Keratinocyte (primary cell): ENCODE results near the gene ERCC3. TPM values are rescaled to one million over a fixed set of nuclear protein-coding genes. Genes with fewer than 3 reads are reported as not detected.
A peak's percentile ranks its signal among the peaks of the same experiment; 100 is the strongest.

ENCODE experiments used
- DNase-seq: peaks from one replicate; pipeline ENCODE4 v3.0.0-alpha.2; 2011; ENCODE audit warnings: low read depth, missing footprints, low spot score
- FAIRE-seq: peaks from 2 replicates; lab custom pipeline; 2011; peaks lifted over from hg19 to GRCh38; lab: Jason Lieb, UNC
- H2AFZ ChIP-seq: 2 replicates; pipeline ENCODE4 v1.6.0; 2012; ENCODE audit warnings: low read length, control low read depth, inconsistent platforms; ENCODE audit not compliant: control insufficient read depth
- H3K27ac ChIP-seq: 2 replicates; pipeline ENCODE4 v1.5.1; 2011; ENCODE audit warnings: low read length; ENCODE audit not compliant: control insufficient read depth, insufficient read depth
- H3K27me3 ChIP-seq: 3 replicates; pipeline ENCODE4 v1.6.0; 2011; ENCODE audit warnings: low read length; ENCODE audit not compliant: control insufficient read depth, insufficient read depth; ENCODE audit errors: extremely low read depth
- H3K36me3 ChIP-seq, 2 experiments: 2 replicates in 1 of 2; 3 replicates in 1 of 2; pipeline ENCODE4 v1.5.1; 2011; ENCODE audit warnings: low read length in 2 of 2, mild to moderate bottlenecking in 1 of 2; ENCODE audit not compliant: control insufficient read depth in 2 of 2, insufficient read depth in 2 of 2; ENCODE audit errors: extremely low read depth in 1 of 2
- H3K4me1 ChIP-seq: 3 replicates; pipeline ENCODE4 v1.5.1; 2011; ENCODE audit warnings: low read length; ENCODE audit not compliant: control insufficient read depth, insufficient read depth; ENCODE audit errors: extremely low read depth
- H3K4me2 ChIP-seq: 3 replicates; pipeline ENCODE4 v1.6.0; 2011; ENCODE audit warnings: low read depth, low read length; ENCODE audit not compliant: control insufficient read depth, insufficient read depth; ENCODE audit errors: extremely low read depth
- H3K4me3 ChIP-seq, 3 experiments: fragments of 200-600 bp in 1 of 3; sonication (generic) in 1 of 3; 2 replicates in 2 of 3; 3 replicates in 1 of 3; pipeline ENCODE4 v1.5.1; 2011 to 2016; ENCODE audit warnings: low read length in 3 of 3, mild to moderate bottlenecking in 3 of 3, control low read depth in 2 of 3, inconsistent platforms in 1 of 3, low read depth in 1 of 3, mixed read lengths in 1 of 3, mixed run types in 1 of 3, moderate library complexity in 1 of 3; ENCODE audit not compliant: control insufficient read depth in 2 of 3, insufficient read depth in 2 of 3; ENCODE audit errors: extremely low read depth in 1 of 3
- H3K79me2 ChIP-seq: 2 replicates; pipeline ENCODE4 v1.6.0; 2012; ENCODE audit warnings: low read length; ENCODE audit not compliant: control insufficient read depth, insufficient read depth
- H3K9ac ChIP-seq: 3 replicates; pipeline ENCODE4 v1.6.0; 2011; ENCODE audit warnings: low read length; ENCODE audit not compliant: control insufficient read depth, insufficient read depth; ENCODE audit errors: extremely low read depth
- H3K9me1 ChIP-seq: 3 replicates; pipeline ENCODE4 v1.6.0; 2011; ENCODE audit warnings: low read length; ENCODE audit not compliant: control insufficient read depth, insufficient read depth; ENCODE audit errors: extremely low read depth
- H3K9me3 ChIP-seq: 2 replicates; pipeline ENCODE4 v1.5.1; 2012; ENCODE audit warnings: low read depth, low read length; ENCODE audit not compliant: control insufficient read depth
- H4K20me1 ChIP-seq: 3 replicates; pipeline ENCODE4 v1.6.0; 2011; ENCODE audit warnings: low read length; ENCODE audit not compliant: control insufficient read depth, insufficient read depth; ENCODE audit errors: extremely low read depth
- EZH2 ChIP-seq: IDR thresholded peaks from one replicate; pipeline ENCODE4 v1.6.1; 2012; ENCODE audit warnings: inconsistent platforms, mild to moderate bottlenecking, low read length, moderate library complexity
- dilution Hi-C: fragments of 300-500 bp; cut with MboI; formaldehyde crosslinking; loops from one replicate; pipeline ENCODE4 v1.7.0; 2020; ENCODE audit warnings: low sequenced_read_pairs; ENCODE audit not compliant: extremely low pct_ligation_motif_present
- polyA plus RNA-seq, 5 experiments: library from polyadenylated mRNA; depleted of rRNA in 3 of 5; stranded (reverse) in 3 of 5; stranded (forward) in 1 of 5; unstranded in 1 of 5; fragments of >200 nt; gene quantifications; 1 replicate in 1 of 5; 2 replicates in 3 of 5; 3 replicates in 1 of 5; pipeline versions ENCODE4 v1.2.1 to v1.2.3, GENCODE V29; 2011 to 2012; ENCODE audit warnings: missing spikeins in 2 of 5, low read depth in 1 of 5, low replicate concordance in 1 of 5
- TF ChIP-seq, protein P1 (sequence below), 3 experiments: IDR thresholded peaks in 1 of 3; conservative IDR thresholded peaks in 1 of 3; optimal IDR thresholded peaks in 1 of 3; 2 replicates in 2 of 3; 3 replicates in 1 of 3; pipeline versions ENCODE3 to v1.5.1; 2011; ENCODE audit warnings: low read length in 3 of 3, mild to moderate bottlenecking in 3 of 3, moderate library complexity in 2 of 3, control low read depth in 1 of 3, inconsistent platforms in 1 of 3; ENCODE audit not compliant: insufficient read depth in 2 of 3; ENCODE audit errors: extremely low read depth in 1 of 3

ERCC3 gene
- polyA plus RNA-seq, 1 donor (not counting 4 experiments of a cell fraction or from before 2014, with no cell fraction given): 40.6 TPM

DNA sequence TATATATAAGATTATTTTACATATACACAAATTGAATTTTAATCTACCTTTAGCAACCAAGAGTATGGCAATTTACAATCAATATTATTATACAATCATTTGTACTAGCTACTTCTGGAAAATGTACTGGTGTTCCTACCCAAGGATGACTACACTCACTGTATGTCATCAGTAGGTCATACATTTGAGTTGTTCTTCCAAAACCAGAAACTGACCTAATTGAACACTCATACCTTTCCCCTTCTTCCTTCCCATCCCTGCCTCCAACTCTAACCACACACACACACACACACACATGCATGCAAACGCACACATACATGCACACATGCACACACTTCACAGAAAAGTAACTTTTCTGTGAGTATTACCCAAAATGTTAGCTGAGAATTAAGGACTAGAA is 8.2 kb upstream of the ERCC3 start:
- no peaks in the 10 kb centered on the region for H3K9me3 ChIP-seq

DNA sequence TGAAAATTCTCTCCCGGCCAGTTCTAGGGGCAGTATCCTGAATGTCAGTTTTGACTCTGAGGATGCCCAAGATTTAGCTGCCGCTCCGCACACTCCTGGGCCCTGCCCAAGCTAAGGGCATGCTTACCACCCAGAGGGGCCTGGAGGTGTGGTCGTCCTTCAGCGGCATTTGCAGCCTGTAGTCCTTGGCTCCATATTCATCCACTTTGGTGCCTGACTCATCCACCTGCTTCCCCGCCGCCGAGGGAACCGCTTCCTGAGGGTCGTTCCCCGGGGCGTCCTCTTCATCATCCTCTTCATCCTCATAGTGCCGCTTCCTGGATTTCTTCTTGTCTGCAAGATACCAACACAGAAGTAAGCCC is 577 bp downstream of the ERCC3 start:
- peak overlapping the region; percentile 85 to 91 (median 87) for H3K4me3 ChIP-seq
- dilution Hi-C loops: no loop called here
- H2AFZ ChIP-seq: peak overlapping the region; percentile 92
- no peaks in the 10 kb centered on the region for H3K27me3 ChIP-seq
- H4K20me1 ChIP-seq: no peaks in the 10 kb centered on the region
- no peaks in the 10 kb centered on the region for H3K9me1 ChIP-seq
- peak overlapping the region; percentile 81 for H3K27ac ChIP-seq
- H3K36me3 ChIP-seq: peaks cover 20 to 25% of the 10 kb centered on the region in 2 experiments
- DNase-seq: no peak
- H3K4me2 ChIP-seq: peak overlapping the region; percentile 92
- H3K9ac ChIP-seq: peak overlapping the region; percentile 88
- H3K9me3 ChIP-seq: no peaks in the 10 kb centered on the region
- FAIRE-seq: no peak
- peaks cover 6% of the 10 kb centered on the region for H3K4me1 ChIP-seq
- H3K79me2 ChIP-seq: peaks cover 12% of the 10 kb centered on the region
- TF ChIP-seq, protein P1, sequence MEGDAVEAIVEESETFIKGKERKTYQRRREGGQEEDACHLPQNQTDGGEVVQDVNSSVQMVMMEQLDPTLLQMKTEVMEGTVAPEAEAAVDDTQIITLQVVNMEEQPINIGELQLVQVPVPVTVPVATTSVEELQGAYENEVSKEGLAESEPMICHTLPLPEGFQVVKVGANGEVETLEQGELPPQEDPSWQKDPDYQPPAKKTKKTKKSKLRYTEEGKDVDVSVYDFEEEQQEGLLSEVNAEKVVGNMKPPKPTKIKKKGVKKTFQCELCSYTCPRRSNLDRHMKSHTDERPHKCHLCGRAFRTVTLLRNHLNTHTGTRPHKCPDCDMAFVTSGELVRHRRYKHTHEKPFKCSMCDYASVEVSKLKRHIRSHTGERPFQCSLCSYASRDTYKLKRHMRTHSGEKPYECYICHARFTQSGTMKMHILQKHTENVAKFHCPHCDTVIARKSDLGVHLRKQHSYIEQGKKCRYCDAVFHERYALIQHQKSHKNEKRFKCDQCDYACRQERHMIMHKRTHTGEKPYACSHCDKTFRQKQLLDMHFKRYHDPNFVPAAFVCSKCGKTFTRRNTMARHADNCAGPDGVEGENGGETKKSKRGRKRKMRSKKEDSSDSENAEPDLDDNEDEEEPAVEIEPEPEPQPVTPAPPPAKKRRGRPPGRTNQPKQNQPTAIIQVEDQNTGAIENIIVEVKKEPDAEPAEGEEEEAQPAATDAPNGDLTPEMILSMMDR (optimal IDR thresholded peaks at IDR 0.05 in 1 of 3, IDR thresholded peaks at IDR 0.05 in 1 of 3, conservative IDR thresholded peaks at IDR 0.05 in 1 of 3; ENCODE audit: extremely low read depth in 1 of 3, insufficient read depth in 2 of 3, low read length in 3 of 3): no peak
- no peak for TF ChIP-seq EZH2

More for the DNA sequence above, 8.2 kb upstream of the ERCC3 start:
- TF ChIP-seq, protein P1 (optimal IDR thresholded peaks at IDR 0.05 in 1 of 3, IDR thresholded peaks at IDR 0.05 in 1 of 3, conservative IDR thresholded peaks at IDR 0.05 in 1 of 3; ENCODE audit: extremely low read depth in 1 of 3, insufficient read depth in 2 of 3, low read length in 3 of 3): no peak
- TF ChIP-seq EZH2: no peak
- no peak overlapping the region for H3K4me2 ChIP-seq
- no peak overlapping the region for H3K9ac ChIP-seq
- H3K27ac ChIP-seq: no peak overlapping the region
- H3K4me3 ChIP-seq: no peak overlapping the region
- DNase-seq: no peak
- H3K9me1 ChIP-seq: no peaks in the 10 kb centered on the region
- H3K79me2 ChIP-seq: no peaks in the 10 kb centered on the region
- dilution Hi-C loops: no loop called here
- no peaks in the 10 kb centered on the region for H4K20me1 ChIP-seq
- H3K36me3 ChIP-seq: peaks cover 1 to 3% of the 10 kb centered on the region in 2 experiments
- no peaks in the 10 kb centered on the region for H3K27me3 ChIP-seq
- no peak for FAIRE-seq
- no peak overlapping the region for H2AFZ ChIP-seq
- H3K4me1 ChIP-seq: no peaks in the 10 kb centered on the region
